ENCODE data around the gene BRSK2.

GRCh38 chr11:1479678-1480118 lies 90.0 kb downstream of the BRSK2 start:
- no peak for TF ChIP-seq POLR2A (IDR thresholded peaks at IDR 0.05; ENCODE audit: low read length)
- TF ChIP-seq GATA1 (IDR thresholded peaks at IDR 0.05; ENCODE audit: low read depth, low read length): no peak

Measured in erythroblast (primary cell).